Measurements from ENCODE around the gene LIPH.
"Not testable (repeated sequence)": the region's sequence is repeated elsewhere in the genome, so short reads cannot be mapped to it uniquely, and the experiment has no call there.

LIPH gene

DNA sequence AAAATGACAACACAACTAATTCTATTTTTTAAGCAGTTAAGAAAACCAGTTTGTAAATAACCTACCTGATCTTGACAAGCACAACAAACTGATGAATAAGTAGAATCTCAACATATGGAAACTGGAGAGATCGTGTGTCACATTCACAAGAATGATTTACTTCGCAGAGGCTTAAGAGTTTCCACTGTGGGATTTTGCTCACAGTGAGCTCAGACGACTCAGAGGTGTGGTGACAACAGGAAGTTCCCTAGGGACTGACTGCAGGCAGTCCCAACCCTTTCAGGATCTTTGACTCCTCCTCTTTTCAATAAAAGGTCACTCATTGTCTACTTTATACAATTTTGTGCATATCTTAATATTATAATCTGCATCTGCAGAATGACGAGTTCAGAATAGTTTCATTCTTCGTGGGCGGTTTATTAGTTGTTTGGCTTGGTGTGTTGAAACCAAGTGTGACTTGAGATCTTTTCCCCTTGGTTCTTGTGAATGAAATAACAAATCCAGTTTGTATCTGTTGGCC lies at the start of gene LIPH:
Gene LIPH, minus strand, starts transcription at position 231 of the 520 bp plus-strand sequence. Its CDS starts 117 bp downstream, at position 114.
- no peak for DNase-seq

GRCh38 chr3:185595526-185595925 lies 43.1 kb upstream of the LIPH start:
- DNase-seq, result no peak

- DNase-seq, result no peak
These were observed 41.7 kb upstream of the LIPH start for GRCh38 chr3:185594073-185594472.

DNA sequence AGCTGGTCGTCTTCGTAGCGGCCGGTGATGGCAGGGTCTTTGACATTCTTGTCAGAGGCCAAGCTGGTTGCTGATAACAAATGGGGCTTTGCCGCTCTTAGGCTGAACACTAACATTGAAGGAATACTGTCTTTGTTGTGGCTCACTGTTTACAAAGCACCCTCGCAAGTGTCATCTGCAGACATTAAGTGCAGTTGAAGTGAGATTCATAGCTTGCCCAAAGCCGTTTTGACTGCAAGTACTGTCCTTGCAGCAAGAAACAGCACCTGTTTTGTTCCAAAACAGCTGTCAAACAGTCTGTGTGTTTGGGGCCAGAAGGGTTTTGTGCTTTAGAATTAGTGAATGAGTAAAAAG lies 34.3 kb upstream of the LIPH start:
- no peak for DNase-seq

- DNase-seq, result peak; percentile 99
These were observed 33.7 kb upstream of the LIPH start, which contains the start of gene SENP2 for GRCh38 chr3:185585859-185586685. Gene SENP2, plus strand, starts transcription at chr3:185586295. Its CDS starts 119 bp downstream, at chr3:185586414.

DNA sequence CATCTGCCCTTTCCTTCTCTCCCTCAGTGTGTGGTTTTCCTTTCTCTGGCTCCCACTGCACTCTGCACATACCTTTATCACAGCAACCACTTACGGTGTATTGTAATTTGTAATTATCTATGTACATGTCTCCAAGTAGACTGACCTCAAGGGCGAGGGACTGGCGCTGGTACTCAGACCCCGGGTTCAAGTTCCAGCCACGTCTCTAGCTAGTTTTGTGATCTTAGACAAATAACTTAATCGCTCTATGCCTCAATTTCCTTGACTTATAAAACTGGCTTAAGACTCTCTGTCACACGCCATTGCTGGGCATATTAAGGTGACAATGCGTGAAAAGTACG lies 33.1 kb upstream of the LIPH start:
- DNase-seq, result no peak

GRCh38 chr3:185584686-185585085 lies 32.3 kb upstream of the LIPH start:
- DNase-seq, result no peak

DNA sequence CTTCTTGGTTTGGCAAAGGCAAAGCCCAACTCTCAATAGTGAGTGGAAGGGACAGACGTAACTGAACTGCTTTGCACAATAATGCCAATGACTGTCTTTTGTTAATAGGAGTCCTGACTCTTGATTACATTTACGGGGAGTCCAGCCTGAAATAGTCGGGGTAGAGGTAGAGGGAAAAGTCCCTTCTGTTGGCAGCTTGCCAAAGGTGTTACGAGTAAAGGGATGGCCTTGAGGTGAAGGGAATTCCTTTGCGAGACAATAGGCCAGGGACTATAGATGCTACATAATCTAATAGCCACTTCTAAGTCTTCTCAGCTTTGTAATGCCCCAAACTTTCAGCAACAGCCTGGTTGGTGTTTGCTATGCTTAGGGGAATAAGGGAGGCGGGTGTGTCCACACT lies 31.5 kb upstream of the LIPH start:
- DNase-seq, result no peak

DNA sequence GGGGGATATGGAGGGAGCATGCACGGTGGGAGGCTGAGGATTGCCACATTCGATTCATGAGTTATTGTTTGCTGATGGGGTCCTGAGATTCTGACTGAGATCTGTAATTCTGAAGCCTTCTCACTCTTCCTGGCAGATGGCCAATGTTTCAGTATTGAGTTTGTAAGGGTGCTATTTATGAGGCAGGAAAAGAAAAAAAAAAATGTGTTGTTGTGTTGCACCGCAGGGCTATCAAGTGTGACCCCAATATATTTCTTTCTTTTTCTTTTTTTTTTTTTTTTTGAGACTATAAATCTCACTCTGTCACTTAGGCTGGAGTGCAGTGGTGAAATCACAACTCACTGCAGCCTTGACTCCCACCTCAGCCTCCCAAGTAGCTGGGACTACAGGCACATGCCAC lies 30.5 kb upstream of the LIPH start:
- DNase-seq, result no peak

DNA sequence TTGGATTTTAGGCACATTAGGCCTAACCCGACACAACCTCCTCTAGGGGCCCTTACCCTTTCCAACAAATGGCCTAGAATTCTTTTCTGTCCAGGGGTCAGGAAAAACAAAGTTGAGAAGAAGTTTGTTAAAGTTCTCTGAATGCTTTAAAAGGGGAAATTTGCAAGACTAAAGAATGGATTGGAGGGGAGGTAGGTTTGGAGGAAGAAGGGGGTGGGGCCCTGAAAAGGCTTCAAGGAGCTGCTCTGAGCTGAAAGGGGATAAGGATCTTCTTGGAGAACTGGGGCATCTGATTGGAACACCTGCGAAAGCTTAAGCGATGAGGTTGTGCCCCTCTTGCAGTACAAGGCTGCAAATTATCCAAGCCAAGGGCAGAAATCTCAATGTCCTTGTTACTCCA lies 29.8 kb upstream of the LIPH start:
- no peak for DNase-seq

DNA sequence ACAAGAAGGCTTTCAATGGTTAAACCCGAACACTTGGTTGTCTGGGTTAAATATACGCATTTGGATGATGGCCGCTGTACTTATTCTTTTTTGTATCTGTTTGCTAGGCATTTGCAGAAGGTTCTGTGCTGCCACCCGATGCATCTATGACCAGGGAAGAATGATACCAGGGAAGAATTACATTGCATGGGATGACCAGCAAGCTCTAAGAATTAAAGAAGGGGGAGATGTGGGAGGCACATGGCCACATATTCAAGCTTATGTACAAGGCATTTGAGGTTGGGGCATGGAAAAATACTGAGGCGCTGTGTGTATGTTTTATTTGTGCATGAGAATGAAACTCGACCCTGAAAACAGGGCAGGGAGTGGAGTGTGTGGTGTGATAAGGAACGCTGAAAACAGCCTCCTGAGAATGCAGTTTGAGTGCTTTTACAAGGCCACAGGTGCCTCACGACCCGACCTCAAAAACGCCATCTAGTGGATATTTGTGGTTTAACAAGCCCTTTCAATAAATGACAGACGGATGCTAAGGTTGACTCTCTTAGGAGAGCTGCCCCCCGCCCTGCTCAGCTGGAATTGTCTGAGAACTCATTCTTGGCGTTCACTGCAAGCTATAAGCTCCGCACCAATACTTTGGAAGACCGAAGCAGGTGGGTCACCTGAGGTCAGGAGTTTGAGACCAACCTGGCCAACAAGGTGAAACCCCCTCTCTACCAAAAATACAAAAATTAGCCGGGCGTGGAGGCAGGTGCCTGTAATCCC lies 22.9 kb upstream of the LIPH start:
- DNase-seq, result peak; percentile 38

DNA sequence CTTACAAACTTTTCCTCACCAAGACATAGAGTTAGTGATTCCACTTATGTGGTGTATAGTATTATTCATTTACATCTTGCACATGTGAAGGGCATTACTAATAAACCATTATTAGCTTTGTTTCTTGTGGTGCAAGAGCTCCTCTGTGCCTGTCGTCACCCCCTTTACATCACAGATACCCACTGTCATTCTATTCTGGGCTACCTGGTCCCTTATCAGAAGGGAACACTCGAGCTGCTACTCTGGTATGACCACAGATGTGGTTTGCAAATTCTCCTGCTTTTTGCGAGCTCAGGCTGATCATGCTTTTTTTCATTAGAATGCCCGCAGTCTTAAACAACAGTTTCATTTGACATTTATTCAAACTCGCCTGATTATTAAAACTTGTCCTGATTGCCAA lies 19.8 kb upstream of the LIPH start:
- DNase-seq, result no peak

DNA sequence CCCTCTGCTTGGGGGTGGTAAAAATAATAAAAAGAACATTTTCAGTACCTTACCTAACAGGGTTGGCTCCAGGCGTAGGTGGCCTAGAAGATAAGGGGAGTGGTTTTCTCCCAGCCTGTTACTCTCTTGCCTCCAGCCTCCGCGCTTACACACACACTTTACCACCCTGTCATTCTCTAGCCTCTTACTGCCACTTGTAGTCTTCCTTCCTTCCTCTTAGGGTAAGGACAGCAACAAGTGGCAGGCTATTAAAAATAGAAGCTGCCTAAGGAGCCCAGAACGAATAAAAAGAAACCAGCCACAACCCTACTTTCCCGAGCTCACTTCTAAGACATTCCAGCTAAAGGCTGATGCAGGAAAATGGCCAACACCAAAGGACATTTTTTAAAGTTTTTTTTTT lies 9.6 kb upstream of the LIPH start:
- no peak for DNase-seq

GRCh38 chr3:185561374-185561943 lies 9.1 kb upstream of the LIPH start:
- no peak for DNase-seq

GRCh38 chr3:185560676-185561075 lies 8.3 kb upstream of the LIPH start:
- no peak for DNase-seq

DNA sequence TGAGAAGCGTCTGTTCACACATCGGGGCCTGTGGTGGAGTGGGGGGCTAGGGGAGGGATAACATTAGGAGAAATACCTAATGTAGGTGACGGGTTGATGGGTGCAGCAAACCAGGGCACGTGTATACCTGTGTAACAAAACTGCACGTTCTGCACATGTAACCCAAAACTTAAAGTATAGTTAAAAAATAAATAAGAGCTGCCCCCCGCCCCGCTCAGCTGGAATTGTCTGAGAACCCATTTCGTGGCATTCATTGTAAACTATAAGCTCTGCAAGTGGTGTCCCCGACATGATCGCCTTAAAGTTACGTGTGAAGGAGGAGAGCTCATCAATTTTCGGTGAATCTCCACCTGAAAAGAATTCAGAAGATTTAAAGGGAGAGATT lies 7.3 kb upstream of the LIPH start:
- no peak for DNase-seq

GRCh38 chr3:185558395-185558794 lies 6.0 kb upstream of the LIPH start:
- DNase-seq, result no peak

DNA sequence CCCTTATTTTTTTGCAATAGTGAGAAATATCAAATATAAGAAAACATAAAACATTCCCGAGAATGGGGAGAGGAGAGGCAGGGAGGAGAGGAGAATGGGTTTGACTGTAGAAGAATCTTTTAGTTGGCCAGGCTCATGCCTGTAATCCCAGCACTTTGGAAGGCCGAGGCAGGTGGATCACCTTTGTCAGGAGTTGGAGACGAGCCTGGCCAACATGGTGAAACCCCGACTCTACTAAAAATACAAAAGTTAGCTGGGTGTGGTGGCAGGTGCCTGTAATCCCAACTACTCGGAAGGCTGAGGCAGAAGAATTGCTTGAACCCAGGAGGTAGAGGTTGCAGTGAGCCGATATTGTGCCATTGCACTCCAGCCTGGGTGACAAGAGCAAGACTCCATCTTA lies 4.3 kb upstream of the LIPH start:
- DNase-seq, result not testable (repeated sequence)

GRCh38 chr3:185555860-185556347 lies 3.5 kb upstream of the LIPH start:
- DNase-seq, result no peak

- no peak for DNase-seq
These were observed 2.7 kb upstream of the LIPH start for GRCh38 chr3:185555101-185555501.

DNA sequence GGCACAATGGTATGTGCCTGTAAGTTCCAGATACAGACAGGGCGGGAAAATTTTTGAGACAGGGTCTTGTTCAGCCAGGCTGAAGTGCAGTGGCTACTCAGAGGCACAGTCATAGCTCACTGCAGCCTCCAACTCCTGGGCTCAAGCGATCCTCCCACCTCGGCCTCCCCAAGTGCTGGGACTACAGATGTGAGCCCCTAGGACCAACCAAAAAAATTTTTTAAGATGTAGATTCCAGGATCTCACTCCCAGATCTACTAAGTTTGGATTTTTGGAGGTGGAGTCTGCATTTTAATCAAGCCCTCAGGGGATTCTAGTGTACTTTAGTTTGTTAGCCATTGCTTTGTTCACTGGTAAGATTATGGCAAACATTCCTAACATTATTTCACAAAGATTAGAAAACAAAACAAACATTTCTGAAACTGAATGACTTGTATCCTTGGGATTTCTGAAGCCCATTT lies 2.7 kb downstream of the LIPH start:
- no peak for DNase-seq

DNA sequence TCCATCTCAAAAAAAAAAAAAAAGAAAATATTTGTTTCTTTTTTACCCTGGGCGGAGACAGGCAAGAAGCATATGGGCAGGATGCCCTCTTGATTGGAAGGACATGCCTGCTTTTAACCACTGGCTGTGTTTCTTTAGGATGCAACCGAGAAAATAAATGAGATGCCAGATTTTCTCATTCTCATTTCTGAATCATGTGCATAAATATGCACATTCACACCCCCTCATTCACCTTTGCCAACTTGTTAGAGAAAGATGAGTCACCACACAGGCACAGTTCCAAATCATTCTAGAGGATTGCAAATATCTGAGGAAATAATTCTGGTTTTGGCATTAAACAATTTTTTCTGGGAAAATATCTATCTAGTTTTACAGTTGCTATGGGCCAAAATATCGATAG lies 3.3 kb downstream of the LIPH start:
- DNase-seq, result no peak

- DNase-seq, result no peak
These were observed 11.7 kb downstream of the LIPH start for GRCh38 chr3:185540695-185541094.

DNA sequence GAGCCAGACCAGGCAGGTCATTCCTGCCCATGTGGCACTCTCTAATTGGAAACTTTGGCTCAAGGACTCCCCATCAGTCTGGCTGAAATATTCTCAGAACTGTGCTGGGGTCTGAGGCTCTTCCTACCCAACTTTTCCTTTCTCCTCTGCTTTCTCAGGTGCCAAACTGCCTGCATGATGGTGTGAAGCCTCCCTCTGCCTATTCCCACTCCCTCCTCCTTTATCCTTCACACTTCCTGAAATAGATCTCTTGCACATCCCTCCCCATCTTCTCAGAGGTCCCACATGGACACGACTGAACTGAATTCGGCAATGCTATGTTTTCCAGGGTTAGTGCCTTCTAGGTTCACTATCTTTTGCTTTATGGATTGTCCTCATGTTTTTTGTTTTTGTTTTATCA lies 12.5 kb downstream of the LIPH start:
- no peak for DNase-seq
